HCT116 (cell line): ENCODE measurements around the gene NECTIN4. TPM values are rescaled to one million over a fixed set of nuclear protein-coding genes. Genes with fewer than 3 reads are reported as not detected.

Experiments
- ATAC-seq: fragments of 200-7000 bp; cut with Tn5 transposase; 2 replicates; pipeline ENCODE4 v1.9.1; 2020; ENCODE audit warnings: mild to moderate bottlenecking, moderate library complexity
- BruUV-seq: library from RNA; stranded (reverse); fragments of 400-500 nt; replicated peaks from 2 replicates; lab custom pipeline; 2021; lab: Mats Ljungman, UMichigan
- CTCF ChIA-PET: fragments of 300-600 bp; sonication (Branson Sonifier 250); formaldehyde crosslinking; loops from one replicate; lab custom pipeline; 2021; ENCODE audit warnings: antibody characterized with exemption; lab: Charles Lee
- POLR2A ChIA-PET: fragments of 300-600, 350-600 bp; sonication (Branson Sonifier 250); formaldehyde crosslinking; loops from one replicate; lab custom pipeline; 2021; ENCODE audit warnings: antibody characterized with exemption; lab: Charles Lee
- RAD21 ChIA-PET, 2 experiments: fragments of 300-600 bp; sonication (Branson Sonifier 250); formaldehyde crosslinking; loops; one replicate each; lab custom pipeline; 2023; ENCODE audit warnings: low total read pairs in 2 of 2; ENCODE audit not compliant: uncharacterized antibody in 2 of 2, unreplicated experiment in 2 of 2, low non-redundant PET in 1 of 2; lab: Charles Lee
- DNase-seq: peaks from one replicate; pipeline ENCODE4 v3.0.0-alpha.2; 2010; ENCODE audit warnings: low read depth, low spot score
- H2AFZ ChIP-seq: fragments of 200-600 bp; shearing (Covaris generic), sonication (generic); 2 replicates; pipeline ENCODE4 v1.6.1; 2017; ENCODE audit warnings: low read depth, mixed run types, mixed read lengths, antibody characterized with exemption, low read length; ENCODE audit not compliant: poor library complexity, severe bottlenecking
- H3K27ac ChIP-seq: 2 replicates; pipeline ENCODE4 v1.5.1; 2012; ENCODE audit warnings: low read depth, low read length
- H3K27me3 ChIP-seq: fragments of 200-600 bp; sonication (generic); 2 replicates; pipeline ENCODE4 v1.6.1; 2016; ENCODE audit warnings: mixed run types, low read length, mixed read lengths; ENCODE audit not compliant: insufficient read depth
- H3K36me3 ChIP-seq, 2 experiments: fragments of 200-500 bp in 1 of 2; fragments of 200-600 bp in 1 of 2; sonication (Bioruptor generic) in 1 of 2; sonication (generic) in 1 of 2; 2 replicates each; pipeline versions ENCODE4 v1.5.1 to v1.6.1; 2014 to 2016; ENCODE audit warnings: low read length in 2 of 2, inconsistent platforms in 1 of 2, mixed read lengths in 1 of 2, mixed run types in 1 of 2; ENCODE audit not compliant: insufficient read depth in 2 of 2, control insufficient read depth in 1 of 2
- H3K4me1 ChIP-seq, 2 experiments: fragments of 200-600 bp in 1 of 2; sonication (generic) in 1 of 2; 2 replicates each; pipeline versions ENCODE4 v1.5.1 to v1.6.1; 2012 to 2017; ENCODE audit warnings: low read length in 2 of 2, inconsistent platforms in 1 of 2, mild to moderate bottlenecking in 1 of 2, mixed read lengths in 1 of 2, mixed run types in 1 of 2, moderate library complexity in 1 of 2; ENCODE audit not compliant: insufficient read depth in 2 of 2, control insufficient read depth in 1 of 2
- H3K4me2 ChIP-seq: fragments of 200-600 bp; sonication (generic); 2 replicates; pipeline ENCODE4 v1.6.1; 2017; ENCODE audit warnings: mixed run types, low read length, mixed read lengths
- H3K4me3 ChIP-seq, 2 experiments: fragments of 200-600 bp in 1 of 2; sonication (generic) in 1 of 2; replicated peaks in 1 of 2; 2 replicates each; pipeline ENCODE4 v1.5.1; 2011 to 2016; ENCODE audit warnings: low read length in 2 of 2, control low read depth in 1 of 2, low read depth in 1 of 2, mild to moderate bottlenecking in 1 of 2, mixed read lengths in 1 of 2, mixed run types in 1 of 2
- H3K79me2 ChIP-seq: fragments of 200-600 bp; sonication (generic); 2 replicates; pipeline ENCODE4 v1.6.1; 2017; ENCODE audit warnings: mild to moderate bottlenecking, mixed run types, low read length, moderate library complexity, mixed read lengths; ENCODE audit not compliant: insufficient read depth
- H3K9ac ChIP-seq: fragments of 200-600 bp; sonication (generic); 2 replicates; pipeline ENCODE4 v1.6.1; 2016; ENCODE audit warnings: low read length, mixed read lengths
- H3K9me2 ChIP-seq: fragments of 200-600 bp; sonication (generic), shearing (Covaris generic); 2 replicates; pipeline ENCODE4 v1.6.1; 2017; ENCODE audit warnings: mixed run types, mild to moderate bottlenecking, moderate library complexity; ENCODE audit not compliant: insufficient read depth
- H3K9me3 ChIP-seq, 2 experiments: fragments of 200-500 bp in 1 of 2; fragments of 200-600 bp in 1 of 2; sonication (Bioruptor generic) in 1 of 2; sonication (generic) in 1 of 2; 2 replicates each; pipeline ENCODE4 v1.6.1; 2014 to 2017; ENCODE audit warnings: low read length in 2 of 2, mixed read lengths in 2 of 2, inconsistent platforms in 1 of 2, low read depth in 1 of 2, mild to moderate bottlenecking in 1 of 2, mixed run types in 1 of 2, moderate library complexity in 1 of 2; ENCODE audit not compliant: control insufficient read depth in 1 of 2, insufficient read depth in 1 of 2
- H4K20me1 ChIP-seq: fragments of 200-600 bp; sonication (generic), shearing (Covaris generic); 2 replicates; pipeline ENCODE4 v1.6.1; 2017; ENCODE audit warnings: mixed run types, mild to moderate bottlenecking, moderate library complexity; ENCODE audit not compliant: insufficient read depth
- CEBPB ChIP-seq: IDR thresholded peaks from 2 replicates; pipeline ENCODE4 v1.6.1; 2012; ENCODE audit warnings: low read depth
- EGR1 ChIP-seq: IDR thresholded peaks from 2 replicates; pipeline ENCODE4 v1.6.1; 2012; ENCODE audit warnings: low read depth
- EZH2 ChIP-seq: fragments of 200-600 bp; sonication (generic); IDR thresholded peaks from 2 replicates; pipeline ENCODE4 v1.6.1; 2017; ENCODE audit warnings: antibody characterized with exemption, mixed run types
- EZH2phosphoT487 ChIP-seq: fragments of 200-600 bp; IDR thresholded peaks from 2 replicates; pipeline ENCODE4 v1.6.1; 2018; ENCODE audit warnings: antibody characterized with exemption, borderline replicate concordance
- FOSL1 ChIP-seq: IDR thresholded peaks from 2 replicates; pipeline ENCODE4 v1.6.1; 2012; ENCODE audit warnings: low read depth
- JUND ChIP-seq: IDR thresholded peaks from 2 replicates; pipeline ENCODE4 v1.6.1; 2012
- POLR2AphosphoS5 ChIP-seq: IDR thresholded peaks from 2 replicates; pipeline ENCODE4 v1.6.1; 2011; ENCODE audit warnings: mild to moderate bottlenecking, low read depth, low read length, moderate library complexity
- RAD21 ChIP-seq: IDR thresholded peaks from 2 replicates; pipeline ENCODE4 v1.6.1; 2012; ENCODE audit warnings: low read depth, mild to moderate bottlenecking
- SIN3A ChIP-seq: IDR thresholded peaks from 2 replicates; pipeline ENCODE4 v1.6.1; 2012; ENCODE audit warnings: low read depth
- SRF ChIP-seq: IDR thresholded peaks from 2 replicates; pipeline ENCODE4 v1.6.1; 2012; ENCODE audit warnings: low read depth
- TCF7L2 ChIP-seq: IDR thresholded peaks from 2 replicates; pipeline ENCODE4 v1.7.0; 2011; ENCODE audit warnings: borderline replicate concordance, inconsistent platforms; ENCODE audit not compliant: insufficient read depth, insufficient read length; ENCODE audit errors: extremely low read depth
- YY1 ChIP-seq: IDR thresholded peaks from 2 replicates; pipeline ENCODE4 v1.6.1; 2011; ENCODE audit warnings: low read length, low read depth, moderate library complexity, mild to moderate bottlenecking; ENCODE audit not compliant: insufficient replicate concordance; ENCODE audit errors: extremely low read depth
- ZFX ChIP-seq: fragments of 450-650 bp; IDR thresholded peaks from 2 replicates; pipeline ENCODE4 v1.6.1; 2017
- ZNF274 ChIP-seq: fragments of 200-500 bp; sonication (Bioruptor generic); IDR thresholded peaks from 2 replicates; pipeline ENCODE4 v1.6.1; 2014; ENCODE audit warnings: mild to moderate bottlenecking, low read depth, low read length, inconsistent platforms
- intact Hi-C: fragments of 100-400 bp; cut with micrococcal nuclease; formaldehyde crosslinking; loops from 2 replicates; pipeline ENCODE4 v1.10.0; 2022
- total RNA-seq: library from RNA; stranded (reverse); gene quantifications from one replicate; pipeline ENCODE4 v1.2.1, GENCODE V29; 2021; ENCODE audit not compliant: unreplicated experiment
- TF ChIP-seq, protein P1 (sequence below): IDR thresholded peaks from 2 replicates; pipeline ENCODE4 v1.6.1; 2012
- TF ChIP-seq, protein P2 (sequence below), 3 experiments: fragments of 200-600 bp in 1 of 3; sonication (generic) in 1 of 3; IDR thresholded peaks in 2 of 3; conservative IDR thresholded peaks in 1 of 3; 2 replicates each; pipeline ENCODE4 v1.5.1; 2012 to 2017; ENCODE audit warnings: low read depth in 2 of 3, low read length in 2 of 3, antibody characterized with exemption in 1 of 3, borderline replicate concordance in 1 of 3, control low read depth in 1 of 3, mild to moderate bottlenecking in 1 of 3, mixed read lengths in 1 of 3, mixed run types in 1 of 3, moderate library complexity in 1 of 3; ENCODE audit not compliant: insufficient read depth in 1 of 3
- TF ChIP-seq, protein P3 (sequence below): IDR thresholded peaks from 2 replicates; pipeline ENCODE4 v1.6.1; 2011; ENCODE audit warnings: mild to moderate bottlenecking, low read length, moderate library complexity; ENCODE audit not compliant: insufficient replicate concordance; ENCODE audit errors: extremely low read depth

The NECTIN4 gene
- total RNA-seq, 1 experiment from 2014 or later: 3.3 TPM

DNA sequence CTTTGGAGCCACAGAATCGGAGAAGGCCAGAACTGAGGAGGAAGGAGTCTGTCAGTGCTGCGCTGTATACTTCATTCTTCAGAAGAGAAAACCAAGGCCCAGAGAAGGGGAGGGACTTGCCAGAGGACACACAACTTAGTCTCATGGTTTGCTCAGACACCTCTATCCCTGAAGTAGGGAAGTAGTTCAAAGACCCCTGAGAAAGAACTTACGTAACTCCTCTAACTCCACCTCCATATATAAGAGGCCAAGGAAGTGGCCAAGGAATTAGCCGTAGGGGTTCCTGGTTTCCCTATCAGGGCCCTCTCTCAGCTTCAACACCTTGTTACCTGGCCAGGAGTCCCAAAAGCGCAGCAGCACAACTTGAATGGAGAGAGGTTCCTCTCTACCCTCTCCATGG, 580 bp upstream of the NECTIN4 start:
- Histone ChIP-seq H3K4me1 (peaks cover 17 to 74% of the 10 kb centered on the region in 2 experiments), H4K20me1 (no peaks in the 10 kb centered on the region), H3K79me2 (no peaks in the 10 kb centered on the region), H3K4me2 (no peak overlapping the region), H3K9ac (no peak overlapping the region), H3K36me3 (no peaks in the 10 kb centered on the region), H2AFZ (no peak overlapping the region), H3K27ac (no peak overlapping the region), H3K9me2 (no peaks in the 10 kb centered on the region), H3K27me3 (no peaks in the 10 kb centered on the region), H3K9me3 (no peaks in the 10 kb centered on the region), H3K4me3 (no peak overlapping the region)
- ChIA-PET RAD21 (no interaction called here), POLR2A (interaction anchor here (1.2 kb wide), 1 partner anchor 69 kb away, joined by 3 read pairs; the partner anchor contains the start of gene F11R), CTCF (no interaction called here)
- ATAC-seq (no peak), DNase-seq (no peak)
- intact Hi-C loops: no loop called here
- no TSS peak for BruUV-seq
- TF ChIP-seq POLR2AphosphoS5 (no peak), CEBPB (no peak), SRF (no peak), SIN3A (no peak), EZH2 (no peak), RAD21 (no peak), FOSL1 (no peak), YY1 (no peak), TCF7L2 (no peak)
- TF ChIP-seq, protein P1, sequence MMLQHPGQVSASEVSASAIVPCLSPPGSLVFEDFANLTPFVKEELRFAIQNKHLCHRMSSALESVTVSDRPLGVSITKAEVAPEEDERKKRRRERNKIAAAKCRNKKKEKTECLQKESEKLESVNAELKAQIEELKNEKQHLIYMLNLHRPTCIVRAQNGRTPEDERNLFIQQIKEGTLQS: no peak

DNA sequence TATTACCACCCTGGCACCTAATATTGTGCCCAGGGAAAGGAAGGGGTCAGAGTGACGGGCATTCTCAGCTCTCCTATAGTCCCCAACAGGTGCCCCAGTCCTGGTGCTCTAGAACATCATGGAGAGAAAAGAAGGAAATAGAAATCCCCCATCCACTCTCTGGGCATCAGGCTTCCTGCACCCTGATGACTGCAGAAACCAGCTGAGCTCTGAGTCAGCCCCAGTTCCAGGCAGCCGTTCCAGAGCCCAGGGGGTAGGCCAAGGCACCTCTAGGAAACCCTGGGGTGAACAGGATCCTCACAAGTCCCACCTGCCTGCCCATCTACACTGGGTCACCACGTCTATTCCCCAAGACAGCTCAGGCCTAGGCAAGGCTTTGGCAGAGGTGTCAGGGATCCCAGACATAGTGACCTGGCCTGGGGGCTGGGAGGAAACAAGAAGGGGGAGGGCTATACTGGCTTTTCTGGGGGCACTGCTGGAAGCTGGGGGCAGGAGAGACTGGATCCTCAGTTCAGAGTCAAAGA, 709 bp downstream of the NECTIN4 start:
- H3K27ac ChIP-seq: no peak overlapping the region
- POLR2A ChIA-PET: interaction anchor here (1.2 kb wide), 1 partner anchor 67 kb away, joined by 3 read pairs; the partner anchor contains the start of gene F11R
- TF ChIP-seq EGR1 (no peak), ZNF274 (no peak), SIN3A (no peak), EZH2phosphoT487 (no peak), ZFX (no peak), RAD21 (no peak), JUND (no peak), TCF7L2 (no peak)
- TF ChIP-seq, protein P2, sequence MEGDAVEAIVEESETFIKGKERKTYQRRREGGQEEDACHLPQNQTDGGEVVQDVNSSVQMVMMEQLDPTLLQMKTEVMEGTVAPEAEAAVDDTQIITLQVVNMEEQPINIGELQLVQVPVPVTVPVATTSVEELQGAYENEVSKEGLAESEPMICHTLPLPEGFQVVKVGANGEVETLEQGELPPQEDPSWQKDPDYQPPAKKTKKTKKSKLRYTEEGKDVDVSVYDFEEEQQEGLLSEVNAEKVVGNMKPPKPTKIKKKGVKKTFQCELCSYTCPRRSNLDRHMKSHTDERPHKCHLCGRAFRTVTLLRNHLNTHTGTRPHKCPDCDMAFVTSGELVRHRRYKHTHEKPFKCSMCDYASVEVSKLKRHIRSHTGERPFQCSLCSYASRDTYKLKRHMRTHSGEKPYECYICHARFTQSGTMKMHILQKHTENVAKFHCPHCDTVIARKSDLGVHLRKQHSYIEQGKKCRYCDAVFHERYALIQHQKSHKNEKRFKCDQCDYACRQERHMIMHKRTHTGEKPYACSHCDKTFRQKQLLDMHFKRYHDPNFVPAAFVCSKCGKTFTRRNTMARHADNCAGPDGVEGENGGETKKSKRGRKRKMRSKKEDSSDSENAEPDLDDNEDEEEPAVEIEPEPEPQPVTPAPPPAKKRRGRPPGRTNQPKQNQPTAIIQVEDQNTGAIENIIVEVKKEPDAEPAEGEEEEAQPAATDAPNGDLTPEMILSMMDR (IDR thresholded peaks at IDR 0.05 in 2 of 3, conservative IDR thresholded peaks at IDR 0.05 in 1 of 3; ENCODE audit: borderline replicate concordance in 1 of 3, insufficient read depth in 1 of 3, low read depth in 2 of 3, low read length in 2 of 3): no peak
- TF ChIP-seq, protein P1: no peak
- TF ChIP-seq, protein P3, sequence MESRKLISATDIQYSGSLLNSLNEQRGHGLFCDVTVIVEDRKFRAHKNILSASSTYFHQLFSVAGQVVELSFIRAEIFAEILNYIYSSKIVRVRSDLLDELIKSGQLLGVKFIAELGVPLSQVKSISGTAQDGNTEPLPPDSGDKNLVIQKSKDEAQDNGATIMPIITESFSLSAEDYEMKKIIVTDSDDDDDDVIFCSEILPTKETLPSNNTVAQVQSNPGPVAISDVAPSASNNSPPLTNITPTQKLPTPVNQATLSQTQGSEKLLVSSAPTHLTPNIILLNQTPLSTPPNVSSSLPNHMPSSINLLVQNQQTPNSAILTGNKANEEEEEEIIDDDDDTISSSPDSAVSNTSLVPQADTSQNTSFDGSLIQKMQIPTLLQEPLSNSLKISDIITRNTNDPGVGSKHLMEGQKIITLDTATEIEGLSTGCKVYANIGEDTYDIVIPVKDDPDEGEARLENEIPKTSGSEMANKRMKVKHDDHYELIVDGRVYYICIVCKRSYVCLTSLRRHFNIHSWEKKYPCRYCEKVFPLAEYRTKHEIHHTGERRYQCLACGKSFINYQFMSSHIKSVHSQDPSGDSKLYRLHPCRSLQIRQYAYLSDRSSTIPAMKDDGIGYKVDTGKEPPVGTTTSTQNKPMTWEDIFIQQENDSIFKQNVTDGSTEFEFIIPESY: no peak

More for the DNA sequence above, 709 bp downstream of the NECTIN4 start:
- Histone ChIP-seq H4K20me1 (no peaks in the 10 kb centered on the region), H3K9me3 (no peaks in the 10 kb centered on the region), H3K79me2 (no peaks in the 10 kb centered on the region), H2AFZ (no peak overlapping the region), H3K27me3 (no peaks in the 10 kb centered on the region), H3K4me1 (peaks cover 29 to 85% of the 10 kb centered on the region in 2 experiments), H3K4me2 (peak overlapping the region; percentile 30), H3K36me3 (no peaks in the 10 kb centered on the region), H3K9me2 (no peaks in the 10 kb centered on the region), H3K9ac (0 out of 2 replicates have a peak overlapping the region, but pooled peaks have one; percentile 2), H3K4me3 (no peak overlapping the region)
- no peak for DNase-seq
- ChIA-PET CTCF (no interaction called here), RAD21 (no interaction called here)
- no peak for ATAC-seq
- BruUV-seq: no TSS peak
- intact Hi-C loops: no loop called here
